Brain microvascular endothelial cell (primary cell): ENCODE results near the gene CALB2.

ENCODE experiments used
- DNase-seq: peaks from one replicate; pipeline ENCODE4 v3.0.0-alpha.2; 2020
- H3K27ac ChIP-seq: fragments of 250-450 bp; sonication (Bioruptor Pico); 2 replicates; pipeline ENCODE4 v1.5.1; 2020; ENCODE audit warnings: mild to moderate bottlenecking, moderate library complexity
- H3K27me3 ChIP-seq: fragments of 250-450 bp; sonication (Bioruptor Pico); replicated peaks from 2 replicates; pipeline ENCODE4 v1.5.1; 2020; ENCODE audit warnings: mild to moderate bottlenecking
- H3K36me3 ChIP-seq: fragments of 250-450 bp; sonication (Bioruptor Pico); replicated peaks from 2 replicates; pipeline ENCODE4 v1.5.1; 2020; ENCODE audit warnings: mild to moderate bottlenecking
- H3K4me3 ChIP-seq: 2 replicates; pipeline ENCODE4 v1.5.1; 2011; ENCODE audit warnings: low read depth, mild to moderate bottlenecking, control low read depth, low read length, moderate library complexity
- CTCF ChIP-seq: IDR thresholded peaks from 2 replicates; pipeline ENCODE4 v1.5.1; 2011; ENCODE audit warnings: low read depth, mild to moderate bottlenecking, moderate library complexity, low read length, control low read depth, inconsistent platforms; ENCODE audit errors: missing control alignments
- in situ Hi-C: cut with HindIII; loops from 2 replicates; pipeline ENCODE4 v1.10.0; 2017; ENCODE audit warnings: low sequenced_read_pairs, low pct_ligation_motif_present

Gene CALB2

GRCh38 chr16:71402007-71402406, 43.5 kb downstream of the CALB2 start:
- in situ Hi-C loops = no loop called here
- Histone ChIP-seq H3K4me3 (no peak overlapping the region), H3K27me3 (no peaks in the 10 kb centered on the region), H3K36me3 (no peaks in the 10 kb centered on the region), H3K27ac (no peak overlapping the region)
- TF ChIP-seq CTCF = no peak
- DNase-seq = no peak

- Histone ChIP-seq H3K27me3 (no peaks in the 10 kb centered on the region), H3K4me3 (no peak overlapping the region), H3K27ac (no peak overlapping the region), H3K36me3 (no peaks in the 10 kb centered on the region)
- TF ChIP-seq CTCF = no peak
- DNase-seq = no peak
- in situ Hi-C loops = no loop called here
Measured at GRCh38 chr16:71402674-71403073, 44.2 kb downstream of the CALB2 start.

GRCh38 chr16:71404364-71404763, 45.8 kb downstream of the CALB2 start:
- Histone ChIP-seq H3K36me3 (no peaks in the 10 kb centered on the region), H3K27ac (no peak overlapping the region), H3K4me3 (no peak overlapping the region), H3K27me3 (no peaks in the 10 kb centered on the region)
- in situ Hi-C loops = no loop called here
- DNase-seq = no peak
- no peak for TF ChIP-seq CTCF

GRCh38 chr16:71406316-71406715, 47.8 kb downstream of the CALB2 start:
- in situ Hi-C loops = no loop called here
- TF ChIP-seq CTCF = no peak
- DNase-seq = no peak
- Histone ChIP-seq H3K27me3 (no peaks in the 10 kb centered on the region), H3K27ac (no peak overlapping the region), H3K4me3 (no peak overlapping the region), H3K36me3 (no peaks in the 10 kb centered on the region)

GRCh38 chr16:71406724-71407123, 48.2 kb downstream of the CALB2 start:
- Histone ChIP-seq H3K4me3 (no peak overlapping the region), H3K27me3 (no peaks in the 10 kb centered on the region), H3K27ac (no peak overlapping the region), H3K36me3 (no peaks in the 10 kb centered on the region)
- in situ Hi-C loops = no loop called here
- no peak for DNase-seq
- no peak for TF ChIP-seq CTCF

- H3K4me3 ChIP-seq = no peak overlapping the region
- no peak for DNase-seq
- TF ChIP-seq CTCF = no peak
Measured at GRCh38 chr16:71407731-71408130, 49.2 kb downstream of the CALB2 start.

More at GRCh38 chr16:71407731-71408130, 49.2 kb downstream of the CALB2 start:
- no peak overlapping the region for H3K27ac ChIP-seq
- no peaks in the 10 kb centered on the region for H3K36me3 ChIP-seq
- no peaks in the 10 kb centered on the region for H3K27me3 ChIP-seq
- in situ Hi-C loops = no loop called here
